Measurements from ENCODE around the gene ZFP42. TPM values are rescaled to one million over a fixed set of nuclear protein-coding genes. Genes with fewer than 3 reads are reported as not detected.

Gene ZFP42
- total and polyA plus RNA-seq, 2 of the 8 experiments (the other 6 are each of a cell fraction or from before 2014, with no cell fraction given) = 69.4 to 188 TPM

- TF ChIP-seq, protein P1, sequence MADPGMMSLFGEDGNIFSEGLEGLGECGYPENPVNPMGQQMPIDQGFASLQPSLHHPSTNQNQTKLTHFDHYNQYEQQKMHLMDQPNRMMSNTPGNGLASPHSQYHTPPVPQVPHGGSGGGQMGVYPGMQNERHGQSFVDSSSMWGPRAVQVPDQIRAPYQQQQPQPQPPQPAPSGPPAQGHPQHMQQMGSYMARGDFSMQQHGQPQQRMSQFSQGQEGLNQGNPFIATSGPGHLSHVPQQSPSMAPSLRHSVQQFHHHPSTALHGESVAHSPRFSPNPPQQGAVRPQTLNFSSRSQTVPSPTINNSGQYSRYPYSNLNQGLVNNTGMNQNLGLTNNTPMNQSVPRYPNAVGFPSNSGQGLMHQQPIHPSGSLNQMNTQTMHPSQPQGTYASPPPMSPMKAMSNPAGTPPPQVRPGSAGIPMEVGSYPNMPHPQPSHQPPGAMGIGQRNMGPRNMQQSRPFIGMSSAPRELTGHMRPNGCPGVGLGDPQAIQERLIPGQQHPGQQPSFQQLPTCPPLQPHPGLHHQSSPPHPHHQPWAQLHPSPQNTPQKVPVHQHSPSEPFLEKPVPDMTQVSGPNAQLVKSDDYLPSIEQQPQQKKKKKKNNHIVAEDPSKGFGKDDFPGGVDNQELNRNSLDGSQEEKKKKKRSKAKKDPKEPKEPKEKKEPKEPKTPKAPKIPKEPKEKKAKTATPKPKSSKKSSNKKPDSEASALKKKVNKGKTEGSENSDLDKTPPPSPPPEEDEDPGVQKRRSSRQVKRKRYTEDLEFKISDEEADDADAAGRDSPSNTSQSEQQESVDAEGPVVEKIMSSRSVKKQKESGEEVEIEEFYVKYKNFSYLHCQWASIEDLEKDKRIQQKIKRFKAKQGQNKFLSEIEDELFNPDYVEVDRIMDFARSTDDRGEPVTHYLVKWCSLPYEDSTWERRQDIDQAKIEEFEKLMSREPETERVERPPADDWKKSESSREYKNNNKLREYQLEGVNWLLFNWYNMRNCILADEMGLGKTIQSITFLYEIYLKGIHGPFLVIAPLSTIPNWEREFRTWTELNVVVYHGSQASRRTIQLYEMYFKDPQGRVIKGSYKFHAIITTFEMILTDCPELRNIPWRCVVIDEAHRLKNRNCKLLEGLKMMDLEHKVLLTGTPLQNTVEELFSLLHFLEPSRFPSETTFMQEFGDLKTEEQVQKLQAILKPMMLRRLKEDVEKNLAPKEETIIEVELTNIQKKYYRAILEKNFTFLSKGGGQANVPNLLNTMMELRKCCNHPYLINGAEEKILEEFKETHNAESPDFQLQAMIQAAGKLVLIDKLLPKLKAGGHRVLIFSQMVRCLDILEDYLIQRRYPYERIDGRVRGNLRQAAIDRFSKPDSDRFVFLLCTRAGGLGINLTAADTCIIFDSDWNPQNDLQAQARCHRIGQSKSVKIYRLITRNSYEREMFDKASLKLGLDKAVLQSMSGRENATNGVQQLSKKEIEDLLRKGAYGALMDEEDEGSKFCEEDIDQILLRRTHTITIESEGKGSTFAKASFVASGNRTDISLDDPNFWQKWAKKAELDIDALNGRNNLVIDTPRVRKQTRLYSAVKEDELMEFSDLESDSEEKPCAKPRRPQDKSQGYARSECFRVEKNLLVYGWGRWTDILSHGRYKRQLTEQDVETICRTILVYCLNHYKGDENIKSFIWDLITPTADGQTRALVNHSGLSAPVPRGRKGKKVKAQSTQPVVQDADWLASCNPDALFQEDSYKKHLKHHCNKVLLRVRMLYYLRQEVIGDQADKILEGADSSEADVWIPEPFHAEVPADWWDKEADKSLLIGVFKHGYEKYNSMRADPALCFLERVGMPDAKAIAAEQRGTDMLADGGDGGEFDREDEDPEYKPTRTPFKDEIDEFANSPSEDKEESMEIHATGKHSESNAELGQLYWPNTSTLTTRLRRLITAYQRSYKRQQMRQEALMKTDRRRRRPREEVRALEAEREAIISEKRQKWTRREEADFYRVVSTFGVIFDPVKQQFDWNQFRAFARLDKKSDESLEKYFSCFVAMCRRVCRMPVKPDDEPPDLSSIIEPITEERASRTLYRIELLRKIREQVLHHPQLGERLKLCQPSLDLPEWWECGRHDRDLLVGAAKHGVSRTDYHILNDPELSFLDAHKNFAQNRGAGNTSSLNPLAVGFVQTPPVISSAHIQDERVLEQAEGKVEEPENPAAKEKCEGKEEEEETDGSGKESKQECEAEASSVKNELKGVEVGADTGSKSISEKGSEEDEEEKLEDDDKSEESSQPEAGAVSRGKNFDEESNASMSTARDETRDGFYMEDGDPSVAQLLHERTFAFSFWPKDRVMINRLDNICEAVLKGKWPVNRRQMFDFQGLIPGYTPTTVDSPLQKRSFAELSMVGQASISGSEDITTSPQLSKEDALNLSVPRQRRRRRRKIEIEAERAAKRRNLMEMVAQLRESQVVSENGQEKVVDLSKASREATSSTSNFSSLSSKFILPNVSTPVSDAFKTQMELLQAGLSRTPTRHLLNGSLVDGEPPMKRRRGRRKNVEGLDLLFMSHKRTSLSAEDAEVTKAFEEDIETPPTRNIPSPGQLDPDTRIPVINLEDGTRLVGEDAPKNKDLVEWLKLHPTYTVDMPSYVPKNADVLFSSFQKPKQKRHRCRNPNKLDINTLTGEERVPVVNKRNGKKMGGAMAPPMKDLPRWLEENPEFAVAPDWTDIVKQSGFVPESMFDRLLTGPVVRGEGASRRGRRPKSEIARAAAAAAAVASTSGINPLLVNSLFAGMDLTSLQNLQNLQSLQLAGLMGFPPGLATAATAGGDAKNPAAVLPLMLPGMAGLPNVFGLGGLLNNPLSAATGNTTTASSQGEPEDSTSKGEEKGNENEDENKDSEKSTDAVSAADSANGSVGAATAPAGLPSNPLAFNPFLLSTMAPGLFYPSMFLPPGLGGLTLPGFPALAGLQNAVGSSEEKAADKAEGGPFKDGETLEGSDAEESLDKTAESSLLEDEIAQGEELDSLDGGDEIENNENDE (IDR thresholded peaks at IDR 0.05; ENCODE audit: insufficient replicate concordance, low read length) = no peak
- no peak for TF ChIP-seq JUND (IDR thresholded peaks at IDR 0.05; ENCODE audit: low read length)
- TF ChIP-seq BACH1 (IDR thresholded peaks at IDR 0.05; ENCODE audit: low read length) = no peak
- no peak for TF ChIP-seq RNF2 (IDR thresholded peaks at IDR 0.05; ENCODE audit: borderline replicate concordance, low read depth, low read length, missing control alignments, poor library complexity, severe bottlenecking)
- TF ChIP-seq KDM4A (IDR thresholded peaks at IDR 0.05; ENCODE audit: low read depth, low read length, severe bottlenecking) = no peak
- no peak for TF ChIP-seq RBBP5 (IDR thresholded peaks at IDR 0.05; ENCODE audit: borderline replicate concordance, low read depth, low read length)
- no peak for TF ChIP-seq CBX8 (IDR thresholded peaks at IDR 0.05; ENCODE audit: borderline replicate concordance, low read depth, low read length)
- no peak for TF ChIP-seq TBP (IDR thresholded peaks at IDR 0.05; ENCODE audit: low read depth, low read length)
- no peak for TF ChIP-seq RFX5 (IDR thresholded peaks at IDR 0.05; ENCODE audit: borderline replicate concordance, low read depth, low read length)
- no peak for TF ChIP-seq CHD1 (IDR thresholded peaks at IDR 0.05; ENCODE audit: low read depth, low read length)
- TF ChIP-seq HDAC6 (IDR thresholded peaks at IDR 0.05; ENCODE audit: low read depth, low read length) = no peak
- no peak for TF ChIP-seq SIN3A (conservative IDR thresholded peaks at IDR 0.05 in 1 of 2, IDR thresholded peaks at IDR 0.05 in 1 of 2; ENCODE audit: low read depth in 1 of 2, low read length in 2 of 2)
Measured at GRCh38 chr4:187983746-187984145, 11.8 kb upstream of the ZFP42 start (continued).
